Activated naive CD4-positive, alpha-beta T cell treated with anti-CD3 and anti-CD28 coated beads, Interleukin-2, amount 50 U/mL, for 72 hours (primary cell): ENCODE data around the gene NRXN3. TPM values are rescaled to one million over a fixed set of nuclear protein-coding genes. Genes with fewer than 3 reads are reported as not detected.

ENCODE experiments used
- ATAC-seq, 2 donors: fragments of 150-1000 bp; cut with Tn5 transposase; 2 replicates each; pipeline ENCODE4 v1.10.0; 2021; ENCODE audit warnings: mild to moderate bottlenecking in 2 of 2, moderate library complexity in 2 of 2
- DNase-seq, 2 donors: peaks; one replicate each; pipeline ENCODE4 v3.0.0; 2021 to 2022; ENCODE audit warnings: low spot score in 2 of 2
- H3K27ac Mint-ChIP-seq, 2 donors: one replicate each; pipeline ENCODE4 v1.8.0; 2022; ENCODE audit warnings: mild to moderate bottlenecking in 2 of 2, mixed read lengths in 2 of 2
- H3K36me3 Mint-ChIP-seq, 2 donors: one replicate each; pipeline ENCODE4 v1.8.0; 2022; ENCODE audit warnings: mixed read lengths in 2 of 2
- H3K9me3 Mint-ChIP-seq, 2 donors: one replicate each; pipeline ENCODE4 v1.8.0; 2022; ENCODE audit warnings: mixed read lengths in 2 of 2
- total RNA-seq, 2 donors: library from RNA; stranded (reverse); gene quantifications; one replicate each; pipeline ENCODE4 v1.2.3, GENCODE V29; 2022

Gene NRXN3
- total RNA-seq, 2 donors from 2014 or later = not detected

DNA sequence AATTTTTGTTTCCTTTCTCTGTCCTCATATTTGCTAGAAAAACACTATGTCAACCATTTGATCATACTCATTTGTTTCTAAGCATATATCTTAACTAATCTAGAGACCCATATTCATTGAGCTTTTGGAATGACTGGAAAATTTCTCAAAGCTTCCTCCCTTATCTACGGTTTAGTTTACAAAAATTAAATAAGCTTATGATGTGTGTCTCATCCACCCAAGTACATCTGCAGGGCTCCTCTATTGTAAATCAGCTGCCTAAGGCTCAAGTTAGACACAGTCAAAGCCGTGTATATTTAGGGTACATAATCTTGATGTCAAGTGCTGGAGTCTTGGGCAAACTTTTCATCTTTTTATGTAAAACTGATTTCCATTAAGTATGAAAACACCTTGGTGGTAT lies 1670.7 kb downstream of the NRXN3 start:
- H3K9me3 Mint-ChIP-seq = no peaks in the 10 kb centered on the region
- H3K27ac Mint-ChIP-seq = no peak overlapping the region
- H3K36me3 Mint-ChIP-seq = no peaks in the 10 kb centered on the region
- no peak for DNase-seq
- no peak for ATAC-seq

- H3K36me3 Mint-ChIP-seq = no peaks in the 10 kb centered on the region
- DNase-seq = no peak
- no peak overlapping the region for H3K27ac Mint-ChIP-seq
- no peaks in the 10 kb centered on the region for H3K9me3 Mint-ChIP-seq
- no peak for ATAC-seq
Measured at GRCh38 chr14:79841433-79841832, 1671.3 kb downstream of the NRXN3 start.

DNA sequence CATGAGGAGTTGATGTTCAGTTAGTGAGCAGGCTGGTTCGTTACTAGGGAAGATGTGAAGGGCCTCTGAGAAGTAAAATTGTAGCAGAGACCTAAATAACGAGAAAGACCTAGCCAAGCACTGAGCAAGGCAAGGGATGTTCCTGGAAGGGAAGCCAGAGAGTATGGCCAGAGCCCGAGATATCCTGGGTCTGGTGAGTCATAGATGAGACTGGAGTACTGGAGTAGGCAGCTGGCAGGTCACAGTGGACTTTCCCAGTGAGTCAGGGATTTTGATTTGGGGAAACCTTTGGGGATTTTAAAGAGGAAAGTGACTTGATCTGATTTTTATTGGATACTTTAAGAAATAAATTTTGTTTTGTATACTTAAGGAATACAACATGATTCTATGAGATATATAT lies 1672.1 kb downstream of the NRXN3 start:
- Mint-ChIP-seq H3K9me3 (peaks cover 0 to 4% of the 10 kb centered on the region in 2 donors), H3K36me3 (no peaks in the 10 kb centered on the region), H3K27ac (no peak overlapping the region)
- ATAC-seq (no peak), DNase-seq (no peak)

GRCh38 chr14:79852950-79853744 lies 1683.0 kb downstream of the NRXN3 start:
- DNase-seq (no peak), ATAC-seq (no peak)
- Mint-ChIP-seq H3K36me3 (peaks cover 0 to 4% of the 10 kb centered on the region in 2 donors), H3K27ac (no peak overlapping the region), H3K9me3 (peaks cover 4 to 8% of the 10 kb centered on the region in 2 donors)

DNA sequence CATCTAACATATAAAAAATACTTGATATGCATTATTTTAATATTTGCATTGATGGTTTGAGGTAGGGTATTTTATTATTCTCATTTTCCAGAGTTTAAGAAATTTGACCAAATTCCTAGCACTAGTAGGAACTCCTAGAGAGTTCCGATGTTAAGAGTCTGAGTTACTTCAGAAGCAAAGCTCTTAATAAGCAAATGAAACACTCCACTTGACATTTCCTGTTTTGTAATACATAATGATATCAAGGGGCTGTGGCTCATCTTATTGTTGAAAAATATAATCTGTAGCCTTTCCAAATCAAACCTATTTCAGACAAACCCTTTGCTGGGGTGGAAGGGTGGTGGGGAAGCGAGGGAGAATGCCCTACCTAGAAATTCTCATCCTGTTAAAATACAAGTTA lies 1685.6 kb downstream of the NRXN3 start:
- ATAC-seq (no peak), DNase-seq (no peak)
- H3K27ac Mint-ChIP-seq = no peak overlapping the region
- H3K36me3 Mint-ChIP-seq = peaks cover 0 to 4% of the 10 kb centered on the region in 2 donors
- H3K9me3 Mint-ChIP-seq = peaks cover 4% of the 10 kb centered on the region in 2 donors

DNA sequence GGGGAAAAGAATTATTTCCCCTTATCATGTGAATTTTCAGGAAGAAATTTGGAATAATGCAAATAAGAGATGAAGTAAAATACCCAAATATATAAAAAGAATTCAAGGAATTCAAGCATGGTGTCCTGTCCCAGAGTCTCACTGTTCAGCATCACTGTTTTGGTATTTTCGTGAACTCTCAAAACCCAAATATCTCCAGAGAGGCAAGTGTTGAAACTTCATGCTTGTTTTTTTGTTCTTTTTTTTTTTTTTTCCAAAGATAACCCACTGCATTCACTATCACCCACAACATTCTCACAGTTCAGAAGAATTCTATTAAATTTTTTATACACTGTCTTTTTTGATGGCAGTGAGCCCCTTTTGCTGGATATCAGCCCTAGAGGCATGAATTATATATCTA lies 1686.2 kb downstream of the NRXN3 start:
- no peak for ATAC-seq
- Mint-ChIP-seq H3K9me3 (peaks cover 4% of the 10 kb centered on the region in 2 donors), H3K27ac (no peak overlapping the region), H3K36me3 (peaks cover 2 to 4% of the 10 kb centered on the region in 2 donors)
- no peak for DNase-seq

DNA sequence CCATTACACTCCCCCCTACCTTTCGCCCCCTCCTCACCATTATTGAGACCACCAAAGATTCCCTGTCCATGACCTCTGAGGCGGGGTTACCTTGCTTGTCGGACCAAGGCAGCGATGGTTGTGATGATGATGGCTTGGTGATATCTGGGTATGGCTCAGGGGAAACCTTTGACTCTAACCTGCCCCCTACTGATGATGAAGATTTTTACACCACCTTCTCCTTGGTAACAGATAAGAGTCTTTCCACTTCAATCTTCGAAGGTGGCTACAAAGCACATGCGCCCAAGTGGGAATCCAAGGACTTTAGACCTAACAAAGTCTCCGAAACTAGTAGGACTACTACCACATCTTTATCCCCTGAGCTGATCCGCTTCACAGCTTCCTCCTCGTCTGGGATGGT lies 1690.9 kb downstream of the NRXN3 start:
- peaks cover 0 to 9% of the 10 kb centered on the region in 2 donors for H3K36me3 Mint-ChIP-seq
- H3K27ac Mint-ChIP-seq = no peak overlapping the region
- peaks cover 0 to 5% of the 10 kb centered on the region in 2 donors for H3K9me3 Mint-ChIP-seq
- no peak for ATAC-seq
- no peak for DNase-seq

- DNase-seq (no peak), ATAC-seq (no peak)
- H3K36me3 Mint-ChIP-seq = peaks cover 0 to 9% of the 10 kb centered on the region in 2 donors
- no peak overlapping the region for H3K27ac Mint-ChIP-seq
- H3K9me3 Mint-ChIP-seq = peaks cover 5 to 6% of the 10 kb centered on the region in 2 donors
Measured at GRCh38 chr14:79862045-79862444, 1691.9 kb downstream of the NRXN3 start.

- Mint-ChIP-seq H3K9me3 (peaks cover 20% of the 10 kb centered on the region in 2 donors), H3K36me3 (no peaks in the 10 kb centered on the region), H3K27ac (no peak overlapping the region)
- no peak for ATAC-seq
- no peak for DNase-seq
Measured at GRCh38 chr14:79871136-79871535, 1701.0 kb downstream of the NRXN3 start.

GRCh38 chr14:79878229-79878628 lies 1708.1 kb downstream of the NRXN3 start:
- no peak overlapping the region for H3K27ac Mint-ChIP-seq
- no peak for ATAC-seq
- no peaks in the 10 kb centered on the region for H3K36me3 Mint-ChIP-seq
- peaks cover 14 to 18% of the 10 kb centered on the region in 2 donors for H3K9me3 Mint-ChIP-seq
- no peak for DNase-seq

DNA sequence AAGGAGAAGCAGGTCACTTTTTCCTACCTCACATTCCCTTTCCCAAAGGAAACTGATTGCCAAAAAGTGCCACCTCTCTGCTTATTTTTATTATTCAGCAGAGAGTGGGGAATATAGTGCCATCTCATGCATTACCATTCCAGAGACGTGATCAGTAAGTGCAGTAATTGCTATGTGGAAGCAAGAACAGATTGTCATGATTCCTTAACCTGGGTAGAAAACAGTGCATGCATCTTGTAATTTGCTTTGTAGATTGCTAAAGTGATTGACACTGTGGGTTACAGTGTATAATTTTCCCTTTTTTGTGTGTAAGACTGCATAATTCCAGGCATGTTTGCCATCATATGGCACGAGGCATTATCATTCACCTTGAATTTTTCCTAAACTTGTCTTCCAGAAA lies 1708.6 kb downstream of the NRXN3 start:
- Mint-ChIP-seq H3K36me3 (no peaks in the 10 kb centered on the region), H3K9me3 (peaks cover 14 to 21% of the 10 kb centered on the region in 2 donors), H3K27ac (no peak overlapping the region)
- DNase-seq (no peak), ATAC-seq (no peak)

DNA sequence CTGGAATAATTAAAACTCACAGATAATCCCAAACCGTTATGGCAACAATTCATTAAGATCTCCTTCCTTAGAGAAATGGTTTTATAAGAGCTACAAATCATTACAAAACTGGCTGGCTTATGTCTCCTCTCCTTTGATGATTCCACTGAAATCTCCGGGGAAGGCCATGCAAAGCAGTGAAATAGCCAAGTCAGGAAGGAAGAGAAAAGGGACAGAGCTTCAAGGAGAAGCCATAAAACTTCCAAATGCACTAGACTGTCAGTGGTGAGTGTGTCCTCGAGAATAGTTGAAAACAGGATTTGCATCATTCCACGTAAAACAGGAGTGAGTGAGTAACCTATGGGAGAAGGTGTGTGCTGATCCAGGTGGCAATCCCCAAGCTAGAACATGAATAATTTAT lies 1711.1 kb downstream of the NRXN3 start:
- Mint-ChIP-seq H3K27ac (no peak overlapping the region), H3K9me3 (peaks cover 9 to 10% of the 10 kb centered on the region in 2 donors), H3K36me3 (no peaks in the 10 kb centered on the region)
- ATAC-seq (no peak), DNase-seq (no peak)

- Mint-ChIP-seq H3K27ac (no peak overlapping the region), H3K9me3 (no peaks in the 10 kb centered on the region), H3K36me3 (no peaks in the 10 kb centered on the region)
- DNase-seq = no peak
- ATAC-seq = no peak
Measured at GRCh38 chr14:79890527-79890926, 1720.4 kb downstream of the NRXN3 start.

DNA sequence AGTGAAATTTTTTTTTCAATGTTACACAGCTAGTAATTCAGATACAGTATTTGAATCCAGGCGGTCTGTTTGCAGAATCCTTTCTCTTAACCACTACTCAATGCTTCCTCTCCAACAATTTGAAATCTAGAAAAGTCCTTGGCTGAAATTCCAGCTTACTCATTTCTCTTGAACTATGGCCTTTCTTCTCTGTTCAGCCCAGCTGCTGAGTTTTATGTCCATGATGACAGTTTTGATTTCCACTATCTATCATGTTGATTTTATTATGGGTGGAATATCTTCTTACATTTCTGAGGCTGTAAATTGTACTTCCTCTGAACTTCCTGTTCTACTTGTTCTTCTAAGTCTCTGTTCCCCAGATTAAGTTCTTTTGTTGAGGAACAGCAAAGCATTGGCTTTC lies 1725.8 kb downstream of the NRXN3 start:
- H3K9me3 Mint-ChIP-seq = peaks cover 0 to 10% of the 10 kb centered on the region in 2 donors

GRCh38 chr14:79899610-79900009 lies 1729.4 kb downstream of the NRXN3 start:
- Mint-ChIP-seq H3K36me3 (no peaks in the 10 kb centered on the region), H3K9me3 (peaks cover 0 to 10% of the 10 kb centered on the region in 2 donors), H3K27ac (no peak overlapping the region)
- ATAC-seq = no peak
- DNase-seq = no peak

More for the DNA sequence above, 1725.8 kb downstream of the NRXN3 start:
- Mint-ChIP-seq H3K27ac (no peak overlapping the region), H3K36me3 (no peaks in the 10 kb centered on the region)
- DNase-seq (no peak), ATAC-seq (no peak)

- no peaks in the 10 kb centered on the region for H3K36me3 Mint-ChIP-seq
- no peak overlapping the region for H3K27ac Mint-ChIP-seq
- peaks cover 4 to 10% of the 10 kb centered on the region in 2 donors for H3K9me3 Mint-ChIP-seq
- DNase-seq (no peak), ATAC-seq (no peak)
Measured at GRCh38 chr14:79904497-79904896, 1734.3 kb downstream of the NRXN3 start.

DNA sequence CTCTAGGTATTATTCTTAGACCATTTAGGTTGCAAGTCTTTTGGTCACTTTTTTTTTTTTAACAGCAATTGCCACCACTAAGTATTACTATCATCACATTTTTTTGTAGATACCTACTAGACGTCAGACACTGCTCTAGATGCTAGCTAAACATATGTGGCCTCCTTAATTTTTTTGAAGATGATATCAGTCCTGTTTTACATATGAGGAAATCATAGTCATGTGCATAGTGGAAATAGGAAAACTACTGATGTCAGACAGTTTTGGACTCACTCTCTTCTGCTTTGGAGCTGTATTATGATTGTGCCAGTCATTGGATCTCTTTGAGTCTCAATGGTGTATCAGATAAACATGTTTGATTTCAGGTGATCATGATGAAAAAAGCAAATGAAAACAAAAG lies 1736.8 kb downstream of the NRXN3 start:
- Mint-ChIP-seq H3K36me3 (no peaks in the 10 kb centered on the region), H3K27ac (no peak overlapping the region), H3K9me3 (peaks cover 5 to 9% of the 10 kb centered on the region in 2 donors)
- no peak for ATAC-seq
- DNase-seq = no peak

GRCh38 chr14:79910086-79910485 lies 1739.9 kb downstream of the NRXN3 start:
- no peak for DNase-seq
- no peak for ATAC-seq
- Mint-ChIP-seq H3K9me3 (peaks cover 14 to 16% of the 10 kb centered on the region in 2 donors), H3K36me3 (no peaks in the 10 kb centered on the region), H3K27ac (no peak overlapping the region)
